ENCODE results near the gene MYOF. TPM values are rescaled to one million over a fixed set of nuclear protein-coding genes. Genes with fewer than 3 reads are reported as not detected.

Gene MYOF
- total and polyA plus RNA-seq, 10 of the 15 experiments (the other 5 are each of a cell fraction or from before 2014, with no cell fraction given) = 0.02 to 0.59 (median 0.17) TPM

- H3K9ac ChIP-seq (ENCODE audit: control insufficient read depth, insufficient read depth, low read length) = no peak overlapping the region
- CTCF ChIA-PET = no interaction called here
- H3K79me2 ChIP-seq (ENCODE audit: control insufficient read depth, insufficient read depth, low read length) = no peaks in the 10 kb centered on the region
- intact Hi-C loops (cut with micrococcal nuclease; ENCODE audit: unreplicated experiment) = no loop called here
- DNase-seq (ENCODE audit: low read depth, low spot score) (no peak), ATAC-seq (no peak), FAIRE-seq (no peak)
- no peak overlapping the region for H3K4me2 ChIP-seq (ENCODE audit: control insufficient read depth, insufficient read depth)
- no peak overlapping the region for H3K27ac ChIP-seq (ENCODE audit: control insufficient read depth, insufficient read depth)
- H3K9me3 ChIP-seq (replicated peaks; ENCODE audit: control insufficient read depth, insufficient read depth, low read length) = no peaks in the 10 kb centered on the region
- H3K27me3 ChIP-seq (replicated peaks in 1 of 2; ENCODE audit: control insufficient read depth in 2 of 2, insufficient read depth in 2 of 2, low read length in 1 of 2) = no peaks in the 10 kb centered on the region; a peak in 2 of 4 replicates
- RAD21 ChIA-PET (ENCODE audit: unreplicated experiment) = no interaction called here
- 36% methylated on average over 7 of the region's 7 CpGs for WGBS (ENCODE audit: insufficient coverage, insufficient replicate concordance, low lambda C conversion rate, missing lambda C conversion rate)
- H3K4me1 ChIP-seq (ENCODE audit: control insufficient read depth, insufficient read depth, low read length) = no peaks in the 10 kb centered on the region
- in situ Hi-C loops (cut with MboI) = no loop called here
- no peak for TF ChIP-seq ZNF217 (IDR thresholded peaks at IDR 0.05)
- TF ChIP-seq DPF2 (IDR thresholded peaks at IDR 0.05) = no peak
- no peak for TF ChIP-seq CBX5 (IDR thresholded peaks at IDR 0.05; ENCODE audit: low read depth)
- BruUV-seq (replicated peaks) = no TSS peak
- POLR2A ChIA-PET = no interaction called here
- H2AFZ ChIP-seq (ENCODE audit: control insufficient read depth, low read depth, low read length) = no peak overlapping the region
- H4K20me1 ChIP-seq (ENCODE audit: control insufficient read depth, insufficient read depth) = no peaks in the 10 kb centered on the region
- H3K36me3 ChIP-seq (ENCODE audit: control insufficient read depth in 2 of 2, insufficient read depth in 2 of 2, low read length in 1 of 2) = no peaks in the 10 kb centered on the region
- SMC1A ChIA-PET (ENCODE audit: uncharacterized antibody, unreplicated experiment) = interaction anchor here (1.4 kb wide), 2 partner anchors 10 to 185 kb away, joined by 3 read pairs; no protein-coding TSS in a partner anchor
- no peak overlapping the region for H3K4me3 ChIP-seq
These were observed 181.7 kb downstream of the MYOF start for GRCh38 chr10:93300288-93300917.

GRCh38 chr10:93299606-93300287 is 182.4 kb downstream of the MYOF start:
- FAIRE-seq = no peak
- CTCF ChIA-PET = no interaction called here
- intact Hi-C loops (cut with micrococcal nuclease; ENCODE audit: unreplicated experiment) = no loop called here
- TF ChIP-seq ZBTB33 (IDR thresholded peaks at IDR 0.05) (no peak), ZZZ3 (IDR thresholded peaks at IDR 0.05; ENCODE audit: control insufficient read depth, insufficient read length, low read depth) (no peak), USF2 (IDR thresholded peaks at IDR 0.05; ENCODE audit: borderline replicate concordance, low read depth, low read length) (no peak), FOS (IDR thresholded peaks at IDR 0.05; ENCODE audit: borderline replicate concordance, extremely low read depth, insufficient read length) (no peak), GABPA (IDR thresholded peaks at IDR 0.05; ENCODE audit: low read depth) (no peak), TCF7 (IDR thresholded peaks at IDR 0.05; ENCODE audit: borderline replicate concordance) (no peak), CHD1 (IDR thresholded peaks at IDR 0.05; ENCODE audit: low read depth, low read length) (no peak), IRF5 (IDR thresholded peaks at IDR 0.05; ENCODE audit: borderline replicate concordance) (no peak), SREBF1 (IDR thresholded peaks at IDR 0.05; ENCODE audit: low read length) (no peak), BACH1 (IDR thresholded peaks at IDR 0.05; ENCODE audit: borderline replicate concordance) (no peak), POLR2AphosphoS5 (IDR thresholded peaks at IDR 0.05; ENCODE audit: low read length) (no peak)

More at GRCh38 chr10:93299606-93300287, 182.4 kb downstream of the MYOF start:
- ATAC-seq (no peak), DNase-seq (ENCODE audit: low read depth, low spot score) (no peak)
- H3K9me3 ChIP-seq (replicated peaks; ENCODE audit: control insufficient read depth, insufficient read depth, low read length) = no peaks in the 10 kb centered on the region
- SMC1A ChIA-PET (ENCODE audit: uncharacterized antibody, unreplicated experiment) = interaction anchor here (1.4 kb wide), 2 partner anchors 9 to 184 kb away, joined by 3 read pairs; no protein-coding TSS in a partner anchor
- no peaks in the 10 kb centered on the region for H3K36me3 ChIP-seq (ENCODE audit: control insufficient read depth in 2 of 2, insufficient read depth in 2 of 2, low read length in 1 of 2)
- H3K27me3 ChIP-seq (replicated peaks in 1 of 2; ENCODE audit: control insufficient read depth in 2 of 2, insufficient read depth in 2 of 2, low read length in 1 of 2) = no peaks in the 10 kb centered on the region; a peak in 2 of 4 replicates
- 46% methylated on average over 18 of the region's 18 CpGs for WGBS (ENCODE audit: insufficient coverage, insufficient replicate concordance, low lambda C conversion rate, missing lambda C conversion rate)
- H4K20me1 ChIP-seq (ENCODE audit: control insufficient read depth, insufficient read depth) = no peaks in the 10 kb centered on the region
- no TSS peak for BruUV-seq (replicated peaks)
- H3K4me2 ChIP-seq (ENCODE audit: control insufficient read depth, insufficient read depth) = no peak overlapping the region
- H3K27ac ChIP-seq (ENCODE audit: control insufficient read depth, insufficient read depth) = no peak overlapping the region
- H2AFZ ChIP-seq (ENCODE audit: control insufficient read depth, low read depth, low read length) = no peak overlapping the region
- no peaks in the 10 kb centered on the region for H3K79me2 ChIP-seq (ENCODE audit: control insufficient read depth, insufficient read depth, low read length)
- H3K9ac ChIP-seq (ENCODE audit: control insufficient read depth, insufficient read depth, low read length) = no peak overlapping the region
- H3K4me1 ChIP-seq (ENCODE audit: control insufficient read depth, insufficient read depth, low read length) = no peaks in the 10 kb centered on the region
- in situ Hi-C loops (cut with MboI) = no loop called here
- no peak overlapping the region for H3K4me3 ChIP-seq
- RAD21 ChIA-PET (ENCODE audit: unreplicated experiment) = no interaction called here
- POLR2A ChIA-PET = no interaction called here

Data from GM12878 (cell line).